Kidney epithelial cell (primary cell): ENCODE measurements around the gene ADAMTS19. TPM values are rescaled to one million over a fixed set of nuclear protein-coding genes. Genes with fewer than 3 reads are reported as not detected.

Experiments
- DNase-seq: peaks from one replicate; pipeline ENCODE4 v3.0.0-alpha.2; 2010; ENCODE audit warnings: low read depth
- H3K27me3 ChIP-seq: 2 replicates; pipeline ENCODE4 v1.6.0; 2011; ENCODE audit warnings: low read length; ENCODE audit not compliant: control insufficient read depth, insufficient read depth
- H3K36me3 ChIP-seq: 2 replicates; pipeline ENCODE4 v1.5.1; 2011; ENCODE audit warnings: low read length; ENCODE audit not compliant: control insufficient read depth, insufficient read depth
- H3K4me3 ChIP-seq: 2 replicates; pipeline ENCODE4 v1.5.1; 2011; ENCODE audit warnings: low read depth, mild to moderate bottlenecking, control low read depth, low read length
- CTCF ChIP-seq: IDR thresholded peaks from 2 replicates; pipeline ENCODE4 v1.5.1; 2011; ENCODE audit warnings: mild to moderate bottlenecking, moderate library complexity, low read length, control low read depth, inconsistent platforms; ENCODE audit not compliant: insufficient read depth, poor library complexity, severe bottlenecking
- total RNA-seq: library from RNA; depleted of rRNA; stranded (reverse); fragments of >200 nt; gene quantifications from 2 replicates; pipeline ENCODE4 v1.2.3, GENCODE V29; 2015

The ADAMTS19 gene
- total RNA-seq, 1 donor from 2014 or later: 0.21 TPM

GRCh38 chr5:129724222-129724621 lies 264.1 kb downstream of the ADAMTS19 start:
- no peak for DNase-seq
- Histone ChIP-seq H3K4me3 (no peak overlapping the region), H3K36me3 (no peaks in the 10 kb centered on the region), H3K27me3 (no peaks in the 10 kb centered on the region)
- TF ChIP-seq CTCF: no peak

- H3K4me3 ChIP-seq: no peak overlapping the region
- DNase-seq: no peak
- no peaks in the 10 kb centered on the region for H3K27me3 ChIP-seq
- TF ChIP-seq CTCF: no peak
- H3K36me3 ChIP-seq: no peaks in the 10 kb centered on the region
These were observed 264.5 kb downstream of the ADAMTS19 start for GRCh38 chr5:129724647-129725046.

GRCh38 chr5:129739773-129740172 lies 279.7 kb downstream of the ADAMTS19 start:
- TF ChIP-seq CTCF: no peak
- DNase-seq: no peak
- H3K27me3 ChIP-seq: no peaks in the 10 kb centered on the region
- no peaks in the 10 kb centered on the region for H3K36me3 ChIP-seq
- H3K4me3 ChIP-seq: no peak overlapping the region

GRCh38 chr5:129743541-129744187 lies 283.6 kb downstream of the ADAMTS19 start:
- no peaks in the 10 kb centered on the region for H3K27me3 ChIP-seq
- no peak for DNase-seq
- TF ChIP-seq CTCF: no peak
- H3K36me3 ChIP-seq: no peaks in the 10 kb centered on the region
- H3K4me3 ChIP-seq: no peak overlapping the region

- no peak for TF ChIP-seq CTCF
- Histone ChIP-seq H3K27me3 (no peaks in the 10 kb centered on the region), H3K4me3 (no peak overlapping the region), H3K36me3 (no peaks in the 10 kb centered on the region)
- no peak for DNase-seq
These were observed 285.9 kb downstream of the ADAMTS19 start for GRCh38 chr5:129745997-129746396.

GRCh38 chr5:129746876-129747275 lies 286.8 kb downstream of the ADAMTS19 start:
- no peak for DNase-seq

More at GRCh38 chr5:129746876-129747275, 286.8 kb downstream of the ADAMTS19 start:
- Histone ChIP-seq H3K27me3 (no peaks in the 10 kb centered on the region), H3K36me3 (no peaks in the 10 kb centered on the region), H3K4me3 (no peak overlapping the region)
- no peak for TF ChIP-seq CTCF
